ENCODE measurements around the gene CEP128.

Gene CEP128

DNA sequence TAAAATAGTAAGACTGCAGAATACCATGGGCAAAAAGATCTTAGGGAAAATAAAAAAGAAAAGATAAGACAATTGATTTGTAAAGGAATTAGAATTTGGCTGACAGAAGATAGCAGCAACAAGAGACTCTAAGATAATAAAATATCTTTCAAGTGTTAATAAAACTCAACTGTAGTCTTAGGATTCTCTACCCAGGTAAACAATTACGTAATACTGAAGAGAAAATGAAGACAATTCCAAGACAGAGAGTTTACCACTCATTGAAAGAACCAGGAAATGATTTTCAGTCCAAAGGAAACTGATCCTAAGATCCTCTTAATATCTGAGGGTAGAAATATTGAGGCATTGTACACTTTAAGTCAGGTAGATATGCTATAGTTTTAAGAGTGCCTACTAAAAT is 321.1 kb downstream of the CEP128 start:
- TF ChIP-seq, protein P1, sequence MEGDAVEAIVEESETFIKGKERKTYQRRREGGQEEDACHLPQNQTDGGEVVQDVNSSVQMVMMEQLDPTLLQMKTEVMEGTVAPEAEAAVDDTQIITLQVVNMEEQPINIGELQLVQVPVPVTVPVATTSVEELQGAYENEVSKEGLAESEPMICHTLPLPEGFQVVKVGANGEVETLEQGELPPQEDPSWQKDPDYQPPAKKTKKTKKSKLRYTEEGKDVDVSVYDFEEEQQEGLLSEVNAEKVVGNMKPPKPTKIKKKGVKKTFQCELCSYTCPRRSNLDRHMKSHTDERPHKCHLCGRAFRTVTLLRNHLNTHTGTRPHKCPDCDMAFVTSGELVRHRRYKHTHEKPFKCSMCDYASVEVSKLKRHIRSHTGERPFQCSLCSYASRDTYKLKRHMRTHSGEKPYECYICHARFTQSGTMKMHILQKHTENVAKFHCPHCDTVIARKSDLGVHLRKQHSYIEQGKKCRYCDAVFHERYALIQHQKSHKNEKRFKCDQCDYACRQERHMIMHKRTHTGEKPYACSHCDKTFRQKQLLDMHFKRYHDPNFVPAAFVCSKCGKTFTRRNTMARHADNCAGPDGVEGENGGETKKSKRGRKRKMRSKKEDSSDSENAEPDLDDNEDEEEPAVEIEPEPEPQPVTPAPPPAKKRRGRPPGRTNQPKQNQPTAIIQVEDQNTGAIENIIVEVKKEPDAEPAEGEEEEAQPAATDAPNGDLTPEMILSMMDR (IDR thresholded peaks at IDR 0.05; ENCODE audit: low read depth, low read length, missing control alignments): no peak
- DNase-seq (ENCODE audit: extremely low read depth, low read depth): no peak
- no peak overlapping the region for H3K4me3 ChIP-seq (replicated peaks; ENCODE audit: low read depth, low read length)

DNA sequence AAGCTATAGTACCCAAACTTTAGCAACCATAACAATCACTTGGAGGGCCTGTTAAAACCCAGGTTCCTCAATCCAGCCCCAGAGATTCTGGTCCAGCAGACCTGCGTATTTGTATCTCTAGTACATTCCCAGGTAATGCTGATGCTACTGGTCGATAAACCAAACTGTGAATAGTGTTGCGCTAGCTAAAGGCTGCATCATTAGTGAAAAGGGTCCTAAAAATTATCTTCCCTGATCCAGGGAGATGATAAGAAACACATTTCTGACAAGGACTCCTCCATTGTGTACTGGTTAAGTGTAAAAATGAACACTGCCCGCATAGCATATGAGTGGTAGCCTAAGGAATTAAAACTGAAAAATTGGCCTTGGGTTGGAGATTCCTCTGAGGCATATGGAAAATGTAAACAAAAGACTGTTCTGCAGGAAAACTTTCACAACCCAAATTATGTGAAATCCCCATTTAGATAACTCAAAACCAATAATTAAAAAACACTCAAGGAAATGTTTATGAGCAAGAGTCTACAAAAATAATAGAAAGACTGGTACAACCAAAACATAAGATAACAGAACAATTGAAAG is 322.7 kb downstream of the CEP128 start:
- H3K4me3 ChIP-seq (replicated peaks; ENCODE audit: low read depth, low read length): no peak overlapping the region
- TF ChIP-seq, protein P1 (IDR thresholded peaks at IDR 0.05; ENCODE audit: low read depth, low read length, missing control alignments): no peak
- DNase-seq (ENCODE audit: extremely low read depth, low read depth): no peak

DNA sequence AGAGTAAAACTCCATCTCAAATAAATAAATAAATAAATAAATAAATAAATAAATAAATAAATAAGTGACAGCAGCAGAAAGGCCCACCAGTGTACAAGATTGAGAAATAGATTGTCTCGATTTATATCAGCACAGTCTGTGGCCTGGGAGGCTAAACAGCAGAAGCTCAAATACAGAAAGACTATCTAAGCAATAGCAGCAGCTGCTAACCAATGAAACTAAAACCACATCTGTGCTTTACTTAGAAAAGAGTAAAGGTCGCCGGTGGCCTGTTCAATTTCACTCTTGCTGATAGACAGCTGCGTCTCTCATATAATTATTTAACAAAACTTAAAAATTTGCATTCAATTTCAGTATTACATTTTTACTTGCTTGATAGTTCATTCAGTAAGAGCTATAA is 325.7 kb downstream of the CEP128 start:
- DNase-seq (ENCODE audit: extremely low read depth, low read depth): no peak
- TF ChIP-seq, protein P1 (IDR thresholded peaks at IDR 0.05; ENCODE audit: low read depth, low read length, missing control alignments): no peak
- H3K4me3 ChIP-seq (replicated peaks; ENCODE audit: low read depth, low read length): no peak overlapping the region

DNA sequence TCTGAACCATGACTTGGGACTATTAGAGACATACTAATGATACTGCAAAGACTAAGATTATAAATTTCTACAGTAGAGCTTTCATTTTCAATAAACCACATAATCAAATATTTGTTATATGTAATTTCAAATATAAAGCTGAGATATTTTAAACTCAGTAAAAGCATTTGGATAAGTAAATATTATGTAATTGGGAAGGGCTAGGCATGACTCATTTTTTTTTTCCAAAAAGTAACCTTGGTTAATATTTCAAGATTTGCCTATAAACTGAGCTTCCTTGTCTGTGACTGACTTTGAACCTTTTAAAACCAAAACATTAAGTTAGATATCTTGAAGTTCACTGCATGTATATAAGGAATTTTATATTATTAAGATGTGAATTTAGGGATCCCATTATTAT is 332.5 kb downstream of the CEP128 start:
- no peak for DNase-seq (ENCODE audit: extremely low read depth, low read depth)
- TF ChIP-seq, protein P1 (IDR thresholded peaks at IDR 0.05; ENCODE audit: low read depth, low read length, missing control alignments): no peak
- H3K4me3 ChIP-seq (replicated peaks; ENCODE audit: low read depth, low read length): no peak overlapping the region

DNA sequence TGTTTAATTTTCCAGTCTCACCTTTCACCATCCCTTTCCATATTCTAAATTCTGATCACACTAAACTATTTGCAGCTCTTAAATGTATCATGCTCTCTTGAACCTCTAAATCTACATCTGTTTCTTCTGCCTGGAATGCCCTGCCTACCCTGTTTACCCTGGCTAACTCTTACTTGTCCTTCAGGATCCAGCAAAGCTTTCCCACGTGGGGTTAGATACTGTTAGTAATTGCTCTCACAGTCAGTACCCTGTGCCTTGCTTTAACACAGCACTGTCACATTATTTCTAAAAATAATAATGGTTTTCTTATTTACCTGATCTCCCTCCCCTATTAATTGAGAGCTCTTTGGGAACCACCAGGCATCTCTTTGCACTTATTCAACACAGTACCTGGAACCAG is 333.0 kb downstream of the CEP128 start:
- H3K4me3 ChIP-seq (replicated peaks; ENCODE audit: low read depth, low read length): no peak overlapping the region
- TF ChIP-seq, protein P1 (IDR thresholded peaks at IDR 0.05; ENCODE audit: low read depth, low read length, missing control alignments): no peak
- DNase-seq (ENCODE audit: extremely low read depth, low read depth): no peak

DNA sequence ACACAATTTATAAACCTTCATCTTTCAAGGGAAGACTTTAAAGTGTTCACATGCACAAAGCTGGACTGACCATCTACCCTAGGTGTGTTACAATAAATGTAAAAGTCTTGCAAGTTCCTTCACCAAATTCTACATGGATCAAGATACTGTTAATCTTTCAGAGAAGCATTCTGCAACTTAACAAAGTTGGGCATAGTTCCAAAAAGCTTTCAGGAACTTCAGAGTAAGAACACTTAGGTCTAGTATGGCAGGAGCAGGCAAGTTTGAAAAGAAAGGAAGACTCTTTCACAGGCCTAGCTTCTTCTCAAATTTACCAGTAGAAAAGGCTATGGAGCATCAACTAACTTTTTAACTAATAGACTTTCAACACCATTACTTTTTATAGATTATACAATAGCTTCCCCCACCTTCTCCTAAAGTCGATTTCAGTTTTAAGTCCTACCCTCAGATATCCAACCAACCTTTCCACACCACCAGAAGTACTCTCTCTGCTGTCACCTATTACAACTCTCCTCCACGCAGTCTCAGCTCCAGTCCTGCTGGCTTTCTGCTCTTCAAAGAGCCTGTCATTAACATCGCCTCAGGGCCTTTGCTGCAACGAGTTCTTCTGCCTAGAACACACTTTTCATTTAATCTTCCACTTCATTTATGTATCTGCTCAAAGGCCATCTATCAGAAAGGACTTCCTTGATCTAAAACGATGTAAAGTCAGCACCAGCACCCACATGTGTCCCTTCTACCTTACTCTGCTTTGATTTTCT is 333.9 kb downstream of the CEP128 start:
- TF ChIP-seq, protein P1 (IDR thresholded peaks at IDR 0.05; ENCODE audit: low read depth, low read length, missing control alignments): no peak
- DNase-seq (ENCODE audit: extremely low read depth, low read depth): no peak
- H3K4me3 ChIP-seq (replicated peaks; ENCODE audit: low read depth, low read length): no peak overlapping the region

Data from HFF-Myc (cell line).